Body of pancreas (tissue), 4 donors: ENCODE measurements around the gene ATG10. TPM values are rescaled to one million over a fixed set of nuclear protein-coding genes. Genes with fewer than 3 reads are reported as not detected.
"Not testable (repeated sequence)": the region's sequence is repeated elsewhere in the genome, so short reads cannot be mapped to it uniquely, and the experiment has no call there.

Source experiments
- ATAC-seq: fragments of 150-250 bp; one replicate; pipeline ENCODE4 v1.9.1; 2016
- DNase-seq, 4 donors: peaks; one replicate each; pipeline ENCODE4 v3.0.0-alpha.2; 2019
- H3K27ac ChIP-seq, 4 donors: fragments of 200-600 bp; sonication (generic); 1 replicate in 3 of 4; 2 replicates in 1 of 4; pipeline versions ENCODE4 v1.5.1 to v1.6.1; 2016 to 2019; ENCODE audit warnings: mild to moderate bottlenecking in 1 of 4, mixed read lengths in 1 of 4, moderate library complexity in 1 of 4
- H3K27me3 ChIP-seq, 2 donors: fragments of 200-600 bp; sonication (generic); one replicate each; pipeline ENCODE4 v1.6.0; 2016; ENCODE audit warnings: mild to moderate bottlenecking in 1 of 2
- H3K36me3 ChIP-seq, 2 donors: fragments of 200-600 bp; sonication (generic); replicated peaks in 1 of 2; 2 replicates each; pipeline ENCODE4 v1.5.1; 2016; ENCODE audit warnings: low read depth in 2 of 2; ENCODE audit not compliant: insufficient read depth in 1 of 2
- H3K4me1 ChIP-seq: fragments of 200-600 bp; sonication (generic); one replicate; pipeline ENCODE4 v1.6.0; 2016
- H3K4me3 ChIP-seq, 2 donors: fragments of 200-600 bp; sonication (generic); 1 replicate in 1 of 2; 2 replicates in 1 of 2; pipeline ENCODE4 v1.5.1; 2016 to 2019
- H3K9me3 ChIP-seq, 3 donors: fragments of 200-600 bp; sonication (generic); 1 replicate in 2 of 3; 2 replicates in 1 of 3; pipeline ENCODE4 v1.5.1; 2016
- POLR2A ChIP-seq, 3 donors: fragments of 450-650 bp; IDR thresholded peaks; one replicate each; pipeline ENCODE4 v1.6.1; 2016; ENCODE audit warnings: antibody characterized with exemption in 3 of 3, mild to moderate bottlenecking in 2 of 3
- WGBS, 2 donors: methylation state at CpG; one replicate each; pipeline ENCODE4 v1.1.5; 2017; 5-methylcytosine and 5-hydroxymethylcytosine counted together
- intact Hi-C: fragments of 100-400 bp; cut with DNase I; formaldehyde crosslinking; loops from one replicate; pipeline ENCODE4 v1.15.1; 2023
- total RNA-seq, 2 donors: library from RNA; depleted of rRNA; stranded (reverse); fragments of >200 nt; gene quantifications; one replicate each; pipeline ENCODE4 v1.1.0, GENCODE V29; 2016
- TF ChIP-seq, protein P1 (sequence below), 7 experiments: fragments of 450-650 bp in 4 of 7; fragments of 200-600 bp in 3 of 7; sonication (generic) in 3 of 7; IDR thresholded peaks; one replicate each; pipeline ENCODE4 v1.5.1; 2016 to 2019; ENCODE audit warnings: antibody characterized with exemption in 7 of 7

ATG10 gene
- total RNA-seq, 2 donors from 2014 or later: 2.9 to 4.6 TPM

DNA sequence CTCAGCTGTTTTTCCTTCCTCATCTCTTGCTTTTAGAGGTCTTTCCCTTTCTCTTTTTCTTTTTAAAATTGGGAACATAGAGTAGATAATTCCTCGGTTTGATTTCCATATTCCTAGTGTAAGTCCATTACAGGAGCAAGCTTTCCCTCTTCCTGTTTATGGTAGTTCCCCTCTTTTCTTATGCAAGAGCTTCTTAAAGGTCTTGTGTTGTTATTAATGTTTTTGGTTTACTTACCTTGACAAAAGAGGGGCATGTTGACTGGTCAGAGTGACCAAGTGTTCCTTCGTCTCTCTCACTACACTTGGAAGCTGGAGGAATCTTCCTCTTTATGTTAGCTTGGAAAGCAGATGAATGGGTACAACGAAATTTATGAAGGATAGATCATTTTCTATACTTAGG is 8.3 kb downstream of the ATG10 start:
- WGBS, 2 donors: 63 to 69% methylated on average over 3 of the region's 3 CpGs
- no peaks in the 10 kb centered on the region for H3K27me3 ChIP-seq
- H3K4me1 ChIP-seq: no peaks in the 10 kb centered on the region
- H3K4me3 ChIP-seq: no peak overlapping the region
- intact Hi-C loops: no loop called here
- ATAC-seq: no peak
- DNase-seq: no peak
- no peaks in the 10 kb centered on the region for H3K36me3 ChIP-seq
- no peak overlapping the region for H3K27ac ChIP-seq
- TF ChIP-seq, protein P1, sequence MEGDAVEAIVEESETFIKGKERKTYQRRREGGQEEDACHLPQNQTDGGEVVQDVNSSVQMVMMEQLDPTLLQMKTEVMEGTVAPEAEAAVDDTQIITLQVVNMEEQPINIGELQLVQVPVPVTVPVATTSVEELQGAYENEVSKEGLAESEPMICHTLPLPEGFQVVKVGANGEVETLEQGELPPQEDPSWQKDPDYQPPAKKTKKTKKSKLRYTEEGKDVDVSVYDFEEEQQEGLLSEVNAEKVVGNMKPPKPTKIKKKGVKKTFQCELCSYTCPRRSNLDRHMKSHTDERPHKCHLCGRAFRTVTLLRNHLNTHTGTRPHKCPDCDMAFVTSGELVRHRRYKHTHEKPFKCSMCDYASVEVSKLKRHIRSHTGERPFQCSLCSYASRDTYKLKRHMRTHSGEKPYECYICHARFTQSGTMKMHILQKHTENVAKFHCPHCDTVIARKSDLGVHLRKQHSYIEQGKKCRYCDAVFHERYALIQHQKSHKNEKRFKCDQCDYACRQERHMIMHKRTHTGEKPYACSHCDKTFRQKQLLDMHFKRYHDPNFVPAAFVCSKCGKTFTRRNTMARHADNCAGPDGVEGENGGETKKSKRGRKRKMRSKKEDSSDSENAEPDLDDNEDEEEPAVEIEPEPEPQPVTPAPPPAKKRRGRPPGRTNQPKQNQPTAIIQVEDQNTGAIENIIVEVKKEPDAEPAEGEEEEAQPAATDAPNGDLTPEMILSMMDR (IDR thresholded peaks at IDR 0.05): no peak
- TF ChIP-seq POLR2A (IDR thresholded peaks at IDR 0.05): no peak
- no peaks in the 10 kb centered on the region for H3K9me3 ChIP-seq

DNA sequence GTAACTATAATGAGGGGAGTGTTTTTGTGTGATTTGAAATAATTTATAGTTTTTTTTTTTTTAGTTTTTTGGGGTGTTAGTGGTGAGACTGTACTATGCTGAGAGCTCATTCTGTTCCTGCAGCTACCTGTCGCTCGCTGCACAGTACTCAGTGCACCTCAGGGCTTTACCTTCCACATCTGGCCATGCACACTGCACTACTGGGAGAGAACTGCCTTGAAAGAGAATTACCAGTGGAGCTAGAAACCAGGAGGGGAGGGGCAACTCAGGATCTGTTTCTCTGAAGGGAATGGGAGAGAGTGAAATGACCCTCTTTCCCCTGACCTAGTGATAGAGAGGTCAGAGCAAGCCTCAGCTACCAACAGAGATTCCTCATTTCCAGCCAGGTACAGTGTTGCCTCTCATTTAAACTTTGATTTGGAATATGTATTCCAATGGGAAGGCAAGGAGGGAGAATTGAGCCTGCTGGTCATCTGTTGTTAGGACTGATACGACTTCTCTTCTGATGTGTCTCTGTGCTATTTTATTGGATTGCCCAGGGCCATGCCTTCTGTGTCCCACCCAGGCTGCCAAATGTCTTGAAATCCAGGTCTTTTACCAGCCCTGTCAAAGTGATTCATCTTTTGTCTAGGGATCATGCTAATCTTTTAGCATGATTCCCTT is 8.9 kb downstream of the ATG10 start:
- Histone ChIP-seq H3K27me3 (no peaks in the 10 kb centered on the region), H3K27ac (no peak overlapping the region), H3K4me1 (no peaks in the 10 kb centered on the region), H3K36me3 (no peaks in the 10 kb centered on the region), H3K9me3 (no peaks in the 10 kb centered on the region), H3K4me3 (no peak overlapping the region)
- no peak for TF ChIP-seq POLR2A (IDR thresholded peaks at IDR 0.05)
- TF ChIP-seq, protein P1 (IDR thresholded peaks at IDR 0.05): no peak
- 94 to 100% methylated on average over 3 of the region's 3 CpGs for WGBS, 2 donors
- intact Hi-C loops: no loop called here
- no peak for DNase-seq
- no peak for ATAC-seq

DNA sequence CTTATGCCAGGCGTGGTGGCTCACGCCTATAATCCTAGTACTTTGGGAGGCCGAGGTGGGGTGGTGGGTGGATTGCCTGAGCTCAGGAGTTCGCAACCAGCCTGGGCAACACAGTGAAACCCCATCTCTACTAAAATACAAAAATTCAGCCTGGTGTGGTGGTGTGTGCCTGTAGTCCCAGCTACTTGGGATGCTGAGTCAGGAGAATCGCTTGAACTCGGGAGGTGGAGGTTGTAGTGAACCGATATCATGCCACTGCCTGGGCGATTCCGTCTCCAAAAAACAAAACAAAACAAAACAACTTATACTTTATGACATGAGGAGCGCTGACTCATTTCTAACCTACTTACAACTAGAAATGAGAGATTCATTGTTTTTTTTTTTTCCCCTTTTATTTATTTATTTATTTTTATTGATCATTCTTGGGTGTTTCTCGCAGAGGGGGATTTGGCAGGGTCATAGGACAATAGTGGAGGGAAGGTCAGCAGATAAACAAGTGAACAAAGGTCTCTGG is 10.4 kb downstream of the ATG10 start:
- H3K27me3 ChIP-seq, DNase-seq, H3K9me3 ChIP-seq, H3K36me3 ChIP-seq, ATAC-seq, H3K27ac ChIP-seq, H3K4me3 ChIP-seq, H3K4me1 ChIP-seq, intact Hi-C loops: not testable (repeated sequence)
- 95 to 99% methylated on average over 11 of the region's 11 CpGs for WGBS, 2 donors

DNA sequence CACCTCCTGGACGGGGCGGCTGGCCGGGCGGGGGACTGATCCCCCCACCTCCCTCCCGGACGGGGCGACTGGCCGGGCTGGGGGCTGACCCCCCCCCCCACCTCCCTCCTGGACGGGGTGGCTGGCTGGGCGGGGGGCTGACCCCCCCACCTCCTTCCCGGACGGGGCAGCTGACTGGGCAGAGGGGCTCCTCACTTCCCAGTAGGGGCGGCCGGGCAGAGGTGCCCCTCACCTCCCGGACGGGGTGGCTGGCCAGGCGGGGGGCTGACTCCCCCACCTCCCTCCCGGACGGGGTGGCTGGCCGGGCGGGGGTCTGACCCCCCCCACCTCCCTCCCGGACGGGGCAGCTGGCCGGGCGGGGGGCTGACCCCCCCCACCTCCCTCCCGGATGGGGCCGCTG is 11.3 kb downstream of the ATG10 start:
- H3K4me3 ChIP-seq, H3K9me3 ChIP-seq, H3K27me3 ChIP-seq, H3K4me1 ChIP-seq, ATAC-seq, intact Hi-C loops, DNase-seq, H3K36me3 ChIP-seq, H3K27ac ChIP-seq: not testable (repeated sequence)
- 100% methylated on average over 2 of the region's 27 CpGs; no CpG with 5 or more reads in 1 of the 2 donors for WGBS, 2 donors

DNA sequence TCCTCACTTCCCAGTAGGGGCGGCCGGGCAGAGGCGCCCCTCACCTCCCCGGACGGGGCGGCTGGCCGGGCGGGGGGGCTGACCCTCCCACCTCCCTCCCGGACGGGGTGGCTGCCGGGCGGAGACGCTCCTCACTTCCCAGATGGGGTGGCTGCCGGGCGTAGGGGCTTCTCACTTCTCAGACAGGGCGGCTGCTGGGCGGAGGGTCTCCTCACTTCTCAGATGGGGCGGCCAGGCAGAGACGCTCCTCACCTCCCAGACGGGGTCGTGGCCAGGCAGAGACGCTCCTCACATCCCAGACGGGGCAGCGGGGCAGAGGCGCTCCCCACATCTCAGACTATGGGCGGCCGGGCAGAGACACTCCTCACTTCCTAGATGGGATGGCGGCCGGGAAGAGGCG is 11.7 kb downstream of the ATG10 start:
- ATAC-seq, H3K27me3 ChIP-seq, H3K4me3 ChIP-seq, H3K36me3 ChIP-seq, H3K27ac ChIP-seq, DNase-seq, intact Hi-C loops, H3K9me3 ChIP-seq, H3K4me1 ChIP-seq: not testable (repeated sequence)
- WGBS, 2 donors: 95% methylated on average over 18 of the region's 30 CpGs; no CpG with 5 or more reads in 1 of the 2 donors

DNA sequence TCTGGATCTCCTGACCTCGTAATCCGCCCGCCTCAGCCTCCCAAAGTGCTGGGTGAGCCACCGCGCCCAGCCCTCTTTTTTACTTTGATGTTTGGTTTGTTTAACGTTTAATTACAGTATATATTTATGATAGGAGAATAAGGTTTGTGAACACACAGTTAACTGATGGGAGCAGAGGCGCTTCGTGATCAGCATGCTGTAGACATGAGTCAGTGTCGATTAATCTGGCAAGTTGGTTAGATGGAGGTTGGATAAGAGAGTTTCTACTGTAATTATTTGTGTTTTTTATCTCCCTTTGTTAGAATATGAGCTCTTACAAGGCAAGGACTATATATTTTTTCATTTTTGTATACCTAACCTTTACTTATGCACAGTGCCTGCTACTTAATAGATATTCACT is 14.3 kb downstream of the ATG10 start:
- Histone ChIP-seq H3K36me3 (no peaks in the 10 kb centered on the region), H3K9me3 (no peaks in the 10 kb centered on the region), H3K4me3 (no peak overlapping the region), H3K27me3 (no peaks in the 10 kb centered on the region), H3K27ac (no peak overlapping the region), H3K4me1 (no peaks in the 10 kb centered on the region)
- no peak for ATAC-seq
- TF ChIP-seq POLR2A (IDR thresholded peaks at IDR 0.05): no peak
- TF ChIP-seq, protein P1 (IDR thresholded peaks at IDR 0.05): no peak
- intact Hi-C loops: no loop called here
- 95 to 97% methylated on average over 9 of the region's 9 CpGs for WGBS, 2 donors
- no peak for DNase-seq
